Spleen (tissue), 11 donors: ENCODE data around the gene EVI5L. TPM values are rescaled to one million over a fixed set of nuclear protein-coding genes. Genes with fewer than 3 reads are reported as not detected.

ENCODE experiments used
- DNase-seq: peaks from one replicate; pipeline ENCODE4 v3.0.0-alpha.2; 2020
- H3K27ac ChIP-seq, 8 donors: fragments of 200-600 bp; sonication (generic) in 7 of 8; 1 replicate in 4 of 8; 2 replicates in 4 of 8; pipeline versions ENCODE4 v1.5.0 to v1.8.0; 2016 to 2021; ENCODE audit warnings: inconsistent platforms in 4 of 8, mild to moderate bottlenecking in 4 of 8, moderate library complexity in 1 of 8
- H3K27me3 ChIP-seq, 7 donors: fragments of 200-600 bp; sonication (generic) in 6 of 7; replicated peaks in 1 of 7; 1 replicate in 4 of 7; 2 replicates in 3 of 7; pipeline versions ENCODE4 v1.5.0 to v1.8.0; 2016 to 2021; ENCODE audit warnings: inconsistent platforms in 3 of 7, mild to moderate bottlenecking in 1 of 7
- H3K36me3 ChIP-seq, 6 donors: fragments of 200-600 bp; sonication (generic) in 5 of 6; 1 replicate in 4 of 6; 2 replicates in 2 of 6; pipeline versions ENCODE4 v1.5.0 to v1.8.0; 2016 to 2021; ENCODE audit warnings: inconsistent platforms in 2 of 6
- H3K4me1 ChIP-seq, 6 donors: fragments of 200-600 bp; sonication (generic) in 5 of 6; 1 replicate in 3 of 6; 2 replicates in 3 of 6; pipeline versions ENCODE4 v1.5.0 to v1.8.0; 2016 to 2021; ENCODE audit warnings: inconsistent platforms in 3 of 6
- H3K4me3 ChIP-seq, 8 donors: fragments of 200-600 bp; sonication (generic) in 7 of 8; 1 replicate in 4 of 8; 2 replicates in 4 of 8; pipeline versions ENCODE4 v1.5.0 to v1.8.0; 2016 to 2021; ENCODE audit warnings: inconsistent platforms in 4 of 8, mild to moderate bottlenecking in 4 of 8, moderate library complexity in 2 of 8
- H3K9me3 ChIP-seq, 8 donors: fragments of 200-600 bp; sonication (generic) in 7 of 8; 1 replicate in 4 of 8; 2 replicates in 4 of 8; pipeline versions ENCODE4 v1.5.0 to v1.8.0; 2016 to 2021; ENCODE audit warnings: inconsistent platforms in 4 of 8
- POLR2A ChIP-seq, 3 donors: fragments of 450-650 bp; IDR thresholded peaks; one replicate each; pipeline ENCODE4 v1.5.1; 2017; ENCODE audit warnings: antibody characterized with exemption in 3 of 3, mild to moderate bottlenecking in 1 of 3
- POLR2AphosphoS5 ChIP-seq, 3 donors: sonication (generic); formaldehyde crosslinking; IDR thresholded peaks; one replicate each; pipeline ENCODE4 v1.5.1; 2017; ENCODE audit warnings: antibody characterized with exemption in 3 of 3
- WGBS, 5 donors: extraction: QIAGEN DNeasy Blood & Tissue Kit in 3 of 5; methylation state at CpG; one replicate each; pipeline versions ENCODE4 v1.1.5 to v1.1.7; 2013 to 2018; 5-methylcytosine and 5-hydroxymethylcytosine counted together
- intact Hi-C: fragments of 100-400 bp; cut with DNase I; formaldehyde crosslinking; loops from one replicate; pipeline ENCODE4 v1.15.0; 2023; ENCODE audit warnings: low total_unique reads
- polyA plus RNA-seq, 3 donors: library from polyadenylated mRNA; stranded (reverse); fragments of 200-250 nt; gene quantifications; one replicate each; pipeline ENCODE4 v1.2.1, GENCODE V29; 2013
- total RNA-seq, 7 donors: library from RNA; depleted of rRNA in 3 of 7; stranded (reverse); fragments of >200 nt in 3 of 7; fragmentation: NEBNext Ultra II Directional in 4 of 7; extraction: Animal tissue kit (Norgen Biotek cat#: 25700) in 4 of 7; gene quantifications; one replicate each; pipeline versions ENCODE4 v1.1.0 to v1.2.1, GENCODE V29; 2016 to 2021
- TF ChIP-seq, protein P1 (sequence below), 11 experiments: fragments of 200-600 bp in 7 of 11; fragments of 450-650 bp in 4 of 11; sonication (generic) in 4 of 11; IDR thresholded peaks in 8 of 11; conservative IDR thresholded peaks in 3 of 11; 1 replicate in 7 of 11; 2 replicates in 4 of 11; pipeline versions ENCODE4 v1.4.0 to v1.8.0; 2016 to 2021; ENCODE audit warnings: antibody characterized with exemption in 11 of 11, inconsistent platforms in 4 of 11, mild to moderate bottlenecking in 1 of 11
- donor health status: healthy with polysubstance abuse.
- donor health status: DM: no; HTN: no; CAD: no; lungs with moderate emphysema.
- donor health status: DM: no; HTN: no; CAD: no.
- donor health status: Bipolar disorder and iron deficiency.
- donor health status: healthy.
- donor health status: DM: no; HTN: no; CAD: no.
- donor health status: DM: yes; HTN: yes; CAD: no.

The EVI5L gene
- total and polyA plus RNA-seq, 10 donors = 3.7 to 22.8 (median 11.9) TPM

DNA sequence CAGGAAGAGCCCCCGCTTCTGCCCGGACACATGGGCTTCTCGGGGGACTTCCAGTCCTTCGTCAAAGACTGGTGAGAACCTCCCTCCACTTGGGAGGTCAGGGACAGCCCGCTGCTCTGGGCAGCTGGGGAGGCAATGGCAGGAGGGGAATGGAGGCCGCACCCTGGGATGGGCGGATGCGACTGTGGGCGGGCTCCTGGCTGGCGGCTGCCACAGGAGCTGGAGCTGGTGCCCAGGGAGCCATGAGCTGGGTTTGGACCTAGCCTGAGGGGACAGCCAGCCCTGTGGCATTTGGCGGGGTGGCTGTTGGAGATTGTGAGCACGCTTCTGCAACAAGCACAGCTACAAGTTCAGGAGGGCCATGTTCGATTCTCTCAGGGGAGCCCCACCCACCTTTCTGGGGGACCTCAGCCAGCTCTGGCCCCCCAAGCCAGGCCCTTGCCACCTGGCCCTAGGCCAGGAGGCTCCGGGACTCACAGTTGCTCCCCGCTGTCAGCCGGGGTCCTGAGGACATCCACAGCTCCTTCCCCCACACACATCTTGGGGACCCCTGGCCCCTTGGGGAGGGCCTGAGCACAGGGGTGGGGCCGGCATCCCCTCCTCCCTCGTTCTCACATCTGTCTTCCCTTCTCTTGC is 81.6 kb downstream of the EVI5L start:
- TF ChIP-seq POLR2AphosphoS5 (IDR thresholded peaks at IDR 0.05) = peak in 2 of 3 donors; percentile 16 to 58
- TF ChIP-seq, protein P1, sequence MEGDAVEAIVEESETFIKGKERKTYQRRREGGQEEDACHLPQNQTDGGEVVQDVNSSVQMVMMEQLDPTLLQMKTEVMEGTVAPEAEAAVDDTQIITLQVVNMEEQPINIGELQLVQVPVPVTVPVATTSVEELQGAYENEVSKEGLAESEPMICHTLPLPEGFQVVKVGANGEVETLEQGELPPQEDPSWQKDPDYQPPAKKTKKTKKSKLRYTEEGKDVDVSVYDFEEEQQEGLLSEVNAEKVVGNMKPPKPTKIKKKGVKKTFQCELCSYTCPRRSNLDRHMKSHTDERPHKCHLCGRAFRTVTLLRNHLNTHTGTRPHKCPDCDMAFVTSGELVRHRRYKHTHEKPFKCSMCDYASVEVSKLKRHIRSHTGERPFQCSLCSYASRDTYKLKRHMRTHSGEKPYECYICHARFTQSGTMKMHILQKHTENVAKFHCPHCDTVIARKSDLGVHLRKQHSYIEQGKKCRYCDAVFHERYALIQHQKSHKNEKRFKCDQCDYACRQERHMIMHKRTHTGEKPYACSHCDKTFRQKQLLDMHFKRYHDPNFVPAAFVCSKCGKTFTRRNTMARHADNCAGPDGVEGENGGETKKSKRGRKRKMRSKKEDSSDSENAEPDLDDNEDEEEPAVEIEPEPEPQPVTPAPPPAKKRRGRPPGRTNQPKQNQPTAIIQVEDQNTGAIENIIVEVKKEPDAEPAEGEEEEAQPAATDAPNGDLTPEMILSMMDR (IDR thresholded peaks at IDR 0.05 in 8 of 11, conservative IDR thresholded peaks at IDR 0.05 in 3 of 11) = no peak
- peak; percentile 75 for DNase-seq

DNA sequence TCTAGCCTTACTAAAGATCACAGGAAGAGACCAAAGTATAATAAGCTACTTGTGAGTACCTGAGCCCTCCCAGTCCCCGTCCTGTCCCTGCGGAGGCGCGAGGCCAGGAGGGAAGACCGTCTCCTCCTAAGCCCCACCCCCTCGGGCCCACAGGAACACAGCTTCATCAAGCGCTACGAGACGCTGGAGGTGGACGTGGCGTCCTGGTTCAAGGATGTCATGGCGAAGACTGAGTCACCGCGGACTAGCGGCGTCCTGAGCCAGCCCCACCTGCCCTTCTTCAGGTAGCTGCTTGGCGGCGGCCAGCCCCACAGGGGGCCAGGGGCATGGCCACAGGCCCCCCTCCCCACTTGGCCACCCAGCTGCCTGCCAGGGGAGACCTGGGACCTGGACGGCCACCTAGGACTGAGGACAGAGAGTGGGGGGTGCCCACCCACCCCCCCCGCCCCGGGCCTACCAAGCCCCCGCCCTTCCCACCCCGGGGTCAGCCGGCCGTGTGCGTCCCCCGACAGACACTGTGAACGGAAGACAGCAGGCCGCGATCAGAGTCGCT is 82.2 kb downstream of the EVI5L start:
- TF ChIP-seq, protein P1 (IDR thresholded peaks at IDR 0.05 in 8 of 11, conservative IDR thresholded peaks at IDR 0.05 in 3 of 11) = no peak
- TF ChIP-seq POLR2A (IDR thresholded peaks at IDR 0.05) = no peak
- no peak for TF ChIP-seq POLR2AphosphoS5 (IDR thresholded peaks at IDR 0.05)
- intact Hi-C loops = no loop called here
- no peaks in the 10 kb centered on the region for H3K9me3 ChIP-seq
- 91 to 93% (median 93%) methylated on average over 20 to 31 of the region's 31 CpGs for WGBS, 5 donors
- no peak overlapping the region for H3K4me3 ChIP-seq
- peaks cover 12 to 66% (median 37%) of the 10 kb centered on the region in 6 donors for H3K4me1 ChIP-seq
- H3K27me3 ChIP-seq = peaks cover 0 to 34% (median 32%) of the 10 kb centered on the region in 7 donors
- H3K36me3 ChIP-seq = peaks cover 0 to 66% (median 39%) of the 10 kb centered on the region in 6 donors
- peak; percentile 73 for DNase-seq
- no peak overlapping the region for H3K27ac ChIP-seq

More for the DNA sequence above, 81.6 kb downstream of the EVI5L start:
- intact Hi-C loops = no loop called here
- WGBS, 5 donors = 81 to 86% (median 84%) methylated on average over 12 to 18 of the region's 18 CpGs
- no peaks in the 10 kb centered on the region for H3K9me3 ChIP-seq
- H3K4me1 ChIP-seq = peaks cover 8 to 66% (median 35%) of the 10 kb centered on the region in 6 donors
- H3K27ac ChIP-seq = peak overlapping the region in 1 of 8 donors; percentile 38
- H3K4me3 ChIP-seq = no peak overlapping the region
- H3K36me3 ChIP-seq = peaks cover 0 to 72% (median 39%) of the 10 kb centered on the region in 6 donors
- H3K27me3 ChIP-seq = peaks cover 0 to 28% (median 26%) of the 10 kb centered on the region in 7 donors

DNA sequence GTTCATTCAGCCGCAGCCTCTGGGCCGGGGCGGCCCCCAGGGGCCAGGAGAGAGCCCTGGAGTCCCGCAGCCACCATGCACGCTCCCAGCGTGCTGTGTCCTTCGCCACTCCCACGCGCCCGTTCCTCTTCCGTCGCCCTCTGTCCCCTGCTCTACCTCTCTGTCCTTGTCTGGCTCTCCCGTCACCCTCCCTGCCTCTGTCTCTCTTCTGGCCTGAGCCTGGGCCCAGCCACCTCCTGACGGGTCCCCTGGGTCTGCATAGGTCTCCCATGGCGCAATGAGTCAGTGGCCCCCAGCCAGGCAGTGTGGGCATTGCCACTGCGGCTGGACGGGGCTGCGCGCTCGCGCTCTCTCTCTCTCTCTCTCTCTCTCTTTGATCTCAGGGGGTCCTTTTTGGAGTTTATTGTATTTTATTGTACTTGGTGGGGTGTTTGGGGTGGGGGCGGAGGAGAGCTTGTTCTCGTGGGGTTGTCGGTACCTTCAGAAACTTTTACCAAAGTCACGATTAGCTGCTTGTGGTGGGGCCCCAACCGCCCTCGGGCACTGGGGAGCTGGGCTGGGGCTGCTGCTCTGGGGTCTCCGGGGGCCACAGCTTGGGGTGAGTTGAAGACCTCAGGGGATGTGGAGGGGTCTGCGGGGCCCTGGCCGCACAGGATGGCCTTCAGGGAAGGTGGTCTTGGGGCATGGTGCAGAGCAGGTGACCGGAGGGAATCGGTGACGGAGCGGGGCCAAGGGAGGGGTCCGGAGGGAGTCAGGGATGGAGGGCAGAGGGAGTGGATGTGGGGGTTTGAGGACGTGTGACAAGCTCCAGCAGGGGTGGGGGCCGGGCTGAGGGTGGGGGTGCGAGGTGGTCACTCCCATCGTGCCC is 82.9 kb downstream of the EVI5L start:
- TF ChIP-seq POLR2AphosphoS5 (IDR thresholded peaks at IDR 0.05) (peak in 1 of 3 donors; percentile 57), POLR2A (IDR thresholded peaks at IDR 0.05) (no peak)
- TF ChIP-seq, protein P1 (IDR thresholded peaks at IDR 0.05 in 8 of 11, conservative IDR thresholded peaks at IDR 0.05 in 3 of 11) = no peak
- 93 to 96% (median 94%) methylated on average over 36 to 39 of the region's 39 CpGs for WGBS, 5 donors
- peaks cover 0 to 41% (median 39%) of the 10 kb centered on the region in 7 donors for H3K27me3 ChIP-seq
- no peak overlapping the region for H3K4me3 ChIP-seq
- intact Hi-C loops = no loop called here
- peaks cover 19 to 66% (median 40%) of the 10 kb centered on the region in 6 donors for H3K4me1 ChIP-seq
- no peaks in the 10 kb centered on the region for H3K9me3 ChIP-seq
- no peak overlapping the region for H3K27ac ChIP-seq
- DNase-seq = peak; percentile 74
- peaks cover 0 to 61% (median 39%) of the 10 kb centered on the region in 6 donors for H3K36me3 ChIP-seq
